Measurements from ENCODE around the gene LSM14B.

The LSM14B gene

DNA sequence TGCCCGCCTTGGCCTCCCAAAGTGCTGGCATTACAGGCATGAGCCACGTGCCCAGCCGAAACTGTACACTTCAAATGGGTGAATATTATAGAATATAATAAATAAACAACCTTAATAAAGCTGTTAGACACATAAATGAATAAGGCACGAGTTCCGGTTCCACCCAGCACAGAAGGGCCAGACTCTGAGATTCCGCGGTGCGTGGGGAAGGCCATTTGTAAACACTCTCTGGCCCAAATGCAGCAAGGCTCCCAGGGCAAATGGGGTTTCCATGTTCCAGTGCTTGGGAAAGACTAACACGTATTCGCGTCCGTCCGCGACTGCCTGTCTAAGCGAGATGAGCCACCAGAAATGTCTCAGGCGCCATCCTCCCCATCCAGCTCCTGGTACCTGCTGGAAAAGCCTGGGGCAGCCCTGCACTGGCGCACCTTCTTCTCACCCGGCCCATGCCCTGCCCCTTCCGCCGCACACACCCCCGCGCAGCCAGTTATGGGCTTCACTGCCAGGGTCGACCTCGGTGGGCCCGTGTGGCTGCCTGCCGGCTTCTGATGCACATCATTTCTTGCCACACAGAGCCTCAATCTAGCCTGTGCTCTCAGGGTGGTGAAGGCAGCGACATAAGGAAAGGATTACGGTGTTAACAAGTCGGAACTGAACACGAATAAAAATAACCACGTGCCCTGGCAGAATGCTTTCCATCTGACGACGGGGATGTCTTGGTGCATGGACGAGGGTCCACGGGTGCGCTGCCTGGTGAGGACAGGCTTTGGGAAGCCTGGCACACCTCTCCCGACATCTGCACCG is 5.5 kb upstream of the LSM14B start:
- TF ChIP-seq TAF1 (IDR thresholded peaks at IDR 0.05; ENCODE audit: borderline replicate concordance, low read depth, low read length), result no peak
- no peak for TF ChIP-seq POLR2A (IDR thresholded peaks at IDR 0.05; ENCODE audit: low read depth, low read length)
- no peak for TF ChIP-seq POLR2AphosphoS5 (IDR thresholded peaks at IDR 0.05; ENCODE audit: low read depth, low read length)
- no peak for DNase-seq (ENCODE audit: insufficient read length)
- FAIRE-seq, result no peak

DNA sequence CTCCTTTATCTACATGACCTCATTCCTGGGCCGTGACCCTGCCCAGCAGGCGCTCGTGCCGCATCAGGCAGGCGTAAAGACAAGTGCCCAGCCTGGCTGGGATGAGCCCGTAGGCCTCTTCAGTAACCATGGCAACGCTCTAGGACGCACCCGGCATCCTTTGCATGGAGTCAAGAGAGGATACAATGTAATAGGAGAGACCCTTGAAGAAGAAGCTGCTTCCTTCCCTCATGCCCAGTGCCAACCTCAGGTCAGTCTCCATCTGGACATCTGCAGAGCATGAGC is 5.0 kb upstream of the LSM14B start:
- TF ChIP-seq POLR2AphosphoS5 (IDR thresholded peaks at IDR 0.05; ENCODE audit: low read depth, low read length), result no peak
- no peak for TF ChIP-seq POLR2A (IDR thresholded peaks at IDR 0.05; ENCODE audit: low read depth, low read length)
- TF ChIP-seq TAF1 (IDR thresholded peaks at IDR 0.05; ENCODE audit: borderline replicate concordance, low read depth, low read length), result no peak
- no peak for DNase-seq (ENCODE audit: insufficient read length)
- no peak for FAIRE-seq

DNA sequence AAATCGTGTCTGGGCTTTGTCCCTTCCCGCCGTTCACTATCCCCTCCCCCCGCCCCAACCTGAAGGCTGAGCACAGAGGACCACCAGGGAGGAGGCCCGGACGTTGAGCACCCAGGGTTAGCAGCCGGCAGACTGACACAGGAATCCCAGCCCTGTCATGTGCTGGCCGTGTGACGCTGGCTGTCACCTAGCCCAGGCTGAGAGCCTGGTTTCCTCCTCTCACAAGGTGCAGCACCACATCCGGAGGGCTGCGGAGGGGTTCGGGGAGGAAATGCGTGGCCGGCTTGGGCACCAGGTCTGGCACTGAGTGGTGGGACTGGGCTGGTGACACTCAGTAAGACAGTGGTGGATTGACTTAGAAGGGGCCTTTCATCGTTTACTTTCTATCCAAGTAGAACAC is 4.6 kb upstream of the LSM14B start:
- TF ChIP-seq POLR2AphosphoS5 (IDR thresholded peaks at IDR 0.05; ENCODE audit: low read depth, low read length) (no peak), TAF1 (IDR thresholded peaks at IDR 0.05; ENCODE audit: borderline replicate concordance, low read depth, low read length) (no peak), POLR2A (IDR thresholded peaks at IDR 0.05; ENCODE audit: low read depth, low read length) (no peak)
- no peak for FAIRE-seq
- no peak for DNase-seq (ENCODE audit: insufficient read length)

DNA sequence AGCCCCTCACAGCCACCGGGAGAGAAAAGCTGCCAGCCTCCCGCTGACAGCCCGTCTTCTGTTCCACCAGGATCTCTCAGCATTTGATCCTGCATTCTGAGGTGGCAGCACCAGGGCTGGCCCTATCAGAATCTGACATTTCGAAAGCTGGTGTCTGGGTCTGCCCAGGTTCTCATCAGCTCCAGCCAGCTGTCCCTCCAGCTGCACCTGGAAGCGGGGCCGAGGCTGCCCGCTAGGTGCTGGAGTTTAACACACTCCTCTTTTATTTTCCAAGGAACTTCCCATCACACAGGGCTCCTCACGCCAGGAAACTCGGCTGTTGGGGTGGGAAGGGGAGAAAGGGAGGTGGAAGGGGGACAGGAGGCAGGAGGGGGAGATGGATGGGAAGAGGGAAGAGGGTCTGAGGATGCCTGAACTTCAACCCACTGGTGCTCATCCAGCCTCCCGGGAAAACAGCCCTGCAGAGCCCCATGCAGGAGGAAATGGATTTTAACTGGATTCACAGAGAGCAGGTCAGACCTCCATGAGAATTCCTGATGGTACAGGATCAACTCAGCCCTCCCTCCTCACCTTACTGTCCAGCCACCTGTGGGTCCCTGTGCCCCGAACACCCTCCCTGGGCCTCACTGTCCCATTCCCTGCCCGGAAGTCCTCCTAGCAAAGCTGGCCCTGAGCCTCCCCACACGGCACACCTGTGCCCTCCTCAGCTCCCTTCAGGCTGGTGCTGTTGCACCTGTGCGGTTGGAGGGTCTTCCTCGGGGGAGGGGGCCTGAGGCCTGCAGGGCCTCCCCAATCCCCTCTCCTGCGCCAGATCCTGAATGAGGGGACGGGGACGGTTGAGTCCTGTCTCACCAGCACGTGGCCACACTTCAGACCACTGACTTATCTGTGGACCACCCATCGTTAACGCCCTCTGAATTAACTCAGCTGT is 3.9 kb upstream of the LSM14B start:
- DNase-seq (ENCODE audit: insufficient read length), result no peak
- no peak for FAIRE-seq
- no peak for TF ChIP-seq POLR2AphosphoS5 (IDR thresholded peaks at IDR 0.05; ENCODE audit: low read depth, low read length)
- no peak for TF ChIP-seq POLR2A (IDR thresholded peaks at IDR 0.05; ENCODE audit: low read depth, low read length)
- no peak for TF ChIP-seq TAF1 (IDR thresholded peaks at IDR 0.05; ENCODE audit: borderline replicate concordance, low read depth, low read length)

DNA sequence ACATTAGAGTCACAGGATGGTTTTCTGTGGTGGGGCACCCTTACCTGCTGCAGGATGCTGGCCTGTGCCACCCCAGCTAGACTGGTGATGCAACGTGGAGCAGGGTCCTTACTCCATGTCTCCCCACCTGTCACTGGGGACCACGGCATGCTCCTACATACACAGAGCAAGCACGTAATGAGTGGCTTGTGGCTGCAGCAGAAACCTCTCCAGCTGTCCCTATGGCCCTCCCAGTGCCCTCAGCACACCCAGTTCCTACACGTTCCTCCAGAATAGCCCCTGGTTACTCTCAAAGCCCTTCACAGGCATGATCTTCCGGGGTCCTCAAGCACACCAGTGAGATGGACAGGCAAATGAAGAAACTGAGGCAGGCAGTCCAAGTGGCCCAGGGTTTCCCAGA is 3.2 kb upstream of the LSM14B start:
- DNase-seq (ENCODE audit: insufficient read length) (no peak), FAIRE-seq (no peak)
- TF ChIP-seq POLR2A (IDR thresholded peaks at IDR 0.05; ENCODE audit: low read depth, low read length) (no peak), POLR2AphosphoS5 (IDR thresholded peaks at IDR 0.05; ENCODE audit: low read depth, low read length) (no peak), TAF1 (IDR thresholded peaks at IDR 0.05; ENCODE audit: borderline replicate concordance, low read depth, low read length) (no peak)

DNA sequence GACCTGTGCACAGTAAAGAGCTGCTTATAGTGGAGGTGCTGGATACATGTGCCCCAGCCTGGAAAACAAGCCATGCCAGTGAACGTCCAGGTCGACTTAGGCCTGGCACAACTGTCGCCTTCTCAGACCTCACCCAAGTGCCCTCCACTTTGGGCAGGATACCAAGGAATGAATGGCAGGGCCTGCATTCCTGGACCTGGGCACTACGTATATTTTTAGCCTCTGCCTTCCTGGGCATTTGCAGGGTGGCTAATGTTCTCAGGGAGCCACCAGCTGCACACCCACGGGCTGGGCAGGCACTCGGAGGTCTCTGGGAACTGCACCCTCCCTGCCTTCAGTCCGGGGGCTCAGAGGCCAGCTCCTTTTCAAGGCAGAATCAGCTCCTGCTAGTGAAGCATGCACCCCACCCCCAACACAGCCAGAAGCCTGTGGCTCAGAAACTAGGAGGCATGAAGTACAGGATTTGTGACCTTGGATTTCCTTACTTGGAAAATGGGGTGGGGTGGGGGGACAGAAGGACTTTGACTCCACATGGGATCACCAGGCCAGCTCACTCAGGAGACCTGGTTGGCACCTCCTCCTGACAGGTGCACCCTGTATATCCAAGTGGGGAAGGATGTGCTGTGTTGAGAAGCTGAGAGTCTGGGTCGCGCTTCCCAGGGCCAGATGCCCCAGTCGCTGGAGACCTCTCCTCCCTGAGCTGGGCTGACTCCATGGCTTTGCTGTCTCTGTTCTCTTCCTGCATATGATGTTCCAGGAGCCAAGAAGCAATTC is 2.5 kb upstream of the LSM14B start:
- FAIRE-seq (no peak), DNase-seq (ENCODE audit: insufficient read length) (no peak)
- TF ChIP-seq POLR2AphosphoS5 (IDR thresholded peaks at IDR 0.05; ENCODE audit: low read depth, low read length) (no peak), TAF1 (IDR thresholded peaks at IDR 0.05; ENCODE audit: borderline replicate concordance, low read depth, low read length) (no peak), POLR2A (IDR thresholded peaks at IDR 0.05; ENCODE audit: low read depth, low read length) (no peak)

DNA sequence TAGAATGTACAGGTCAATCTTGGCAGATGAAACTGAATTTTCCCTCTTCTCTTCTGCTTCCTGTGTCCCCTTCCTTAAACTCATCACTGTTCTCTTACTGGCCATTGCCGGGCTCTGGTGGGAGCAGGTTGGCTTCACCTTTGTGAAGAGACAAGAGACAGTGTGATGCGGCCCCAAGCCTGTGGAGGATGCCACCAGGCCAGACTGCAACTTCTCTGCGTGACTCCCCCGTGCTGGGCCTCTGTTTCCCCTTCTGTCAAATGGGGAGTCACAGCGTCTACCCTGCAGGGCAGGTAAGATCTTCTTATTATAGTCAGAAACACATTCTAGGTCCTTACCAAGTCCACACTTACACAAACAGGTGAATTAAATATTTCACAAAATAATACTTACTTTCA is 1.9 kb upstream of the LSM14B start:
- TF ChIP-seq POLR2A (IDR thresholded peaks at IDR 0.05; ENCODE audit: low read depth, low read length) (no peak), TAF1 (IDR thresholded peaks at IDR 0.05; ENCODE audit: borderline replicate concordance, low read depth, low read length) (no peak), POLR2AphosphoS5 (IDR thresholded peaks at IDR 0.05; ENCODE audit: low read depth, low read length) (no peak)
- DNase-seq (ENCODE audit: insufficient read length), result no peak
- no peak for FAIRE-seq

DNA sequence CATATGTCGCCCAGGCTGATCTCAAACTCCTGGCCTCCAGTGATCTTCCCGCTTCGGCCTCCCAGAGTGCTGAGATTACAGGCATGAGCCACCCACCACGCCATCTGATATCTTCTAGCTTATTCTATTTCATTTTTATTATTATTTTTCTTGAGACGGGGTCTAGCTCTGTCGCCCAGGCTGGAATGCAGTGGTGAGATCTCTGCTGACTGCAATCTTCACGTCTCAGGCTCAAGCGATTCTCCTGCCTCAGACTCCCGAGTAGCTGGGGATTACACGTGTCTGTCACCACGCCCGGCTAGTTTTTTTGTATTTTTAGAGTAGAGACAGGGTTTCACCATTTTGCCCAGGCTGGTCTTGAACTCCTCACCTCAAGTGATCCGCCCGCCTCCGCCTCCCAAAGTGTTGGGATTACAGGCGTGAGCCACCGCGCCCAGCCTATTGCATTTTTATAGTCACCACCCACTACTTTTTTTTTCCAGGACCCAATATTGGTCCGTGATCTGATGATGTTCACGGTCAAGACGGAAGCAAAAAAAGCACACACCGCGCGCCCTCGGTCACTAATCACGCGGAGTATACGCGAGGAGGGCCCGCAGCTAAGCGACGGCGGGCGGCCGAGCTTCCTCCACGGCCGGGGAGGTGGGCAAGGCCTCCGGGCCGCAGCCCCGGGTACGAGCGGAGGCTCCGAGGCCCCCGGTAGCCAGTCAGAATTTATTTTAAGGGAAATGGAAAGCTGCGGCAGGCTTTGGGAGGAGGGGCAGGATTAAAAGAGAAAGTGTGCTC is 1.1 kb upstream of the LSM14B start:
- DNase-seq (ENCODE audit: insufficient read length) (no peak), FAIRE-seq (no peak)
- TF ChIP-seq POLR2AphosphoS5 (IDR thresholded peaks at IDR 0.05; ENCODE audit: low read depth, low read length), result no peak
- 0 out of 2 replicates have a peak, but pooled peaks have one; percentile 35 for TF ChIP-seq TAF1 (IDR thresholded peaks at IDR 0.05; ENCODE audit: borderline replicate concordance, low read depth, low read length)
- TF ChIP-seq POLR2A (IDR thresholded peaks at IDR 0.05; ENCODE audit: low read depth, low read length), result 0 out of 2 replicates have a peak, but pooled peaks have one; percentile 42

DNA sequence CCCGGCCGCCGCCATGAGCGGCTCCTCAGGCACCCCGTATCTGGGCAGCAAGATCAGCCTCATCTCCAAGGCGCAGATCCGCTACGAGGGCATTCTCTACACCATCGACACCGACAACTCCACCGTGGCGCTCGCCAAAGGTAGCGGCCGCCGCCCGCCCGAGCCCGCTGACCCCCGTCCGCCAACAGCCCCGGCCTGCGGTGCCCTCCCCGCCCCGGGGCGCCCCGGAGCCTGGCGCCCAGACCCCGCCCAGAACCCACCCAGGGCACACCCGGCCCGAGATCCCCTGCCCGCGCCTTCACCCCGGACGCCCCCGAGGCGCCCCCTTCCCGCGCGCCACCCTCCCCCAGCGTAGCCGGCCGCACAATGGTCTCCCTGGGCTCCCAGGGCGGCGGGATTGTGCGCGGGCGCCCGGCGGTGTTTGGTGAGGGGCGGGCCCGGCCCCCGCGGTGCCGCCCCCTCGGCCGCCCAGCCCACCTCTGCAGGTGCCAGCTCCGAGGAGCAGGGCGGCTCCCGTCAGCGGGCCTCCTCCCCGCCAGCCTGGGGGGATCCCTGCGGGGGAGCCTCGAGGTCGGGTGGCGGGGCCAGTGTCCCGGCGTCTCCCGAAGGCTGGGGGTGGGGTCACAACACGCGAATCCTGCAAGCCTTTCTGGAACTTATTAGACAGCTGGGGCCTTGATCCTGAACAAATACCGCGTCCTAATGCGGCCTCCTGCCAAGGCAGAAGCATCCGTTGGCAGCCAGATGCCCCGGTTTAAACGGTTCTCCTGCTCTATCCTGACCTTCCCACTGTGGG is 577 bp downstream of the LSM14B start:
- FAIRE-seq (no peak), DNase-seq (ENCODE audit: insufficient read length) (peak; percentile 63)
- TF ChIP-seq POLR2A (IDR thresholded peaks at IDR 0.05; ENCODE audit: low read depth, low read length) (no peak), TAF1 (IDR thresholded peaks at IDR 0.05; ENCODE audit: borderline replicate concordance, low read depth, low read length) (no peak)
